ENCODE results near the gene SGMS1.
"Not testable (repeated sequence)": the region's sequence is repeated elsewhere in the genome, so short reads cannot be mapped to it uniquely, and the experiment has no call there.

SGMS1 gene

GRCh38 chr10:50653758-50654157, 30.0 kb upstream of the SGMS1 start:
- DNase-seq (ENCODE audit: extremely low read depth, low read depth) = no peak
- no peak overlapping the region for H3K4me3 ChIP-seq (replicated peaks; ENCODE audit: low read depth, low read length)
- TF ChIP-seq CTCF (IDR thresholded peaks at IDR 0.05; ENCODE audit: low read depth, low read length, missing control alignments) = no peak

GRCh38 chr10:50653142-50653541, 29.4 kb upstream of the SGMS1 start:
- TF ChIP-seq CTCF (IDR thresholded peaks at IDR 0.05; ENCODE audit: low read depth, low read length, missing control alignments) = peak; percentile 42
- no peak overlapping the region for H3K4me3 ChIP-seq (replicated peaks; ENCODE audit: low read depth, low read length)
- DNase-seq (ENCODE audit: extremely low read depth, low read depth) = no peak

GRCh38 chr10:50651808-50652207, 28.1 kb upstream of the SGMS1 start:
- no peak overlapping the region for H3K4me3 ChIP-seq (replicated peaks; ENCODE audit: low read depth, low read length)
- DNase-seq (ENCODE audit: extremely low read depth, low read depth) = no peak
- no peak for TF ChIP-seq CTCF (IDR thresholded peaks at IDR 0.05; ENCODE audit: low read depth, low read length, missing control alignments)

GRCh38 chr10:50650481-50650880, 26.7 kb upstream of the SGMS1 start:
- no peak for DNase-seq (ENCODE audit: extremely low read depth, low read depth)
- no peak for TF ChIP-seq CTCF (IDR thresholded peaks at IDR 0.05; ENCODE audit: low read depth, low read length, missing control alignments)
- H3K4me3 ChIP-seq (replicated peaks; ENCODE audit: low read depth, low read length) = no peak overlapping the region

- no peak for DNase-seq (ENCODE audit: extremely low read depth, low read depth)
- TF ChIP-seq CTCF (IDR thresholded peaks at IDR 0.05; ENCODE audit: low read depth, low read length, missing control alignments) = no peak
- H3K4me3 ChIP-seq (replicated peaks; ENCODE audit: low read depth, low read length) = no peak overlapping the region
Observed at GRCh38 chr10:50648935-50649227, 25.1 kb upstream of the SGMS1 start.

- no peak for DNase-seq (ENCODE audit: extremely low read depth, low read depth)
- no peak overlapping the region for H3K4me3 ChIP-seq (replicated peaks; ENCODE audit: low read depth, low read length)
- TF ChIP-seq CTCF (IDR thresholded peaks at IDR 0.05; ENCODE audit: low read depth, low read length, missing control alignments) = no peak
Observed at GRCh38 chr10:50648089-50648934, 24.6 kb upstream of the SGMS1 start.

GRCh38 chr10:50647350-50647749, 23.6 kb upstream of the SGMS1 start:
- H3K4me3 ChIP-seq (replicated peaks; ENCODE audit: low read depth, low read length); DNase-seq (ENCODE audit: extremely low read depth, low read depth): not testable (repeated sequence)

All from HFF-Myc (cell line).